MM.1S (cell line): ENCODE data around the gene ALS2.
A peak's percentile ranks its signal among the peaks of the same experiment; 100 is the strongest.

Experiments
- DNase-seq: peaks from one replicate; pipeline ENCODE4 v3.0.0-alpha.2; 2015
- H2AFZ ChIP-seq: fragments of 300-600 bp; sonication (generic); 2 replicates; pipeline ENCODE4 v1.6.0; 2016; ENCODE audit warnings: antibody characterized with exemption, low read length
- H3F3A ChIP-seq: fragments of 300-600 bp; sonication (generic); 2 replicates; pipeline ENCODE4 v1.6.1; 2016; ENCODE audit warnings: mild to moderate bottlenecking, antibody characterized with exemption, low read length, moderate library complexity, mixed read lengths; ENCODE audit not compliant: insufficient read depth
- H3K27ac ChIP-seq: fragments of 300-600 bp; sonication (generic); 2 replicates; pipeline ENCODE4 v1.5.1; 2016; ENCODE audit warnings: mild to moderate bottlenecking, low read length
- H3K27me3 ChIP-seq: fragments of 300-600 bp; sonication (generic); replicated peaks from 2 replicates; pipeline ENCODE4 v1.6.0; 2016; ENCODE audit warnings: low read length; ENCODE audit not compliant: insufficient read depth
- H3K36me3 ChIP-seq: fragments of 300-600 bp; sonication (generic); replicated peaks from 2 replicates; pipeline ENCODE4 v1.6.1; 2016; ENCODE audit warnings: mild to moderate bottlenecking, low read length, mixed read lengths; ENCODE audit not compliant: insufficient read depth
- H3K4me1 ChIP-seq: fragments of 300-600 bp; sonication (generic); 2 replicates; pipeline ENCODE4 v1.6.1; 2016; ENCODE audit warnings: low read length, mixed read lengths
- H3K4me2 ChIP-seq: fragments of 300-600 bp; sonication (generic); 2 replicates; pipeline ENCODE4 v1.6.0; 2016; ENCODE audit warnings: low read depth, low read length
- H3K4me3 ChIP-seq: fragments of 300-600 bp; sonication (generic); 2 replicates; pipeline ENCODE4 v1.5.1; 2016; ENCODE audit warnings: low read length, mixed read lengths
- H3K79me2 ChIP-seq: fragments of 300-600 bp; sonication (generic); 2 replicates; pipeline ENCODE4 v1.6.1; 2016; ENCODE audit warnings: mixed run types, low read length, mixed read lengths
- H3K9ac ChIP-seq: fragments of 300-600 bp; sonication (generic); 2 replicates; pipeline ENCODE4 v1.6.1; 2016; ENCODE audit warnings: low read length, mixed read lengths
- H3K9me2 ChIP-seq: fragments of 300-600 bp; sonication (generic); replicated peaks from 2 replicates; pipeline ENCODE4 v1.6.1; 2016; ENCODE audit warnings: mild to moderate bottlenecking, low read length, mixed read lengths; ENCODE audit not compliant: insufficient read depth
- H3K9me3 ChIP-seq: fragments of 300-600 bp; sonication (generic); replicated peaks from 2 replicates; pipeline ENCODE4 v1.6.1; 2016; ENCODE audit warnings: mild to moderate bottlenecking, low read length, mixed read lengths; ENCODE audit not compliant: insufficient read depth
- H4K20me1 ChIP-seq: fragments of 300-600 bp; sonication (generic); 2 replicates; pipeline ENCODE4 v1.6.1; 2016; ENCODE audit warnings: mild to moderate bottlenecking, low read length, moderate library complexity, mixed read lengths; ENCODE audit not compliant: insufficient read depth
- EZH2 ChIP-seq: fragments of 300-600 bp; sonication (generic); optimal IDR thresholded peaks from 2 replicates; pipeline ENCODE3; 2017; ENCODE audit warnings: low read depth, mild to moderate bottlenecking, antibody characterized with exemption, low read length, mixed read lengths
- EZH2phosphoT487 ChIP-seq: fragments of 300-600 bp; sonication (generic); IDR thresholded peaks from 2 replicates; pipeline ENCODE4 v1.6.1; 2018; ENCODE audit warnings: antibody characterized with exemption, low read length
- TF ChIP-seq, protein P1 (sequence below): fragments of 300-600 bp; sonication (generic); IDR thresholded peaks from 2 replicates; pipeline ENCODE4 v1.5.1; 2016; ENCODE audit warnings: antibody characterized with exemption, low read length, mixed read lengths

Gene ALS2

DNA sequence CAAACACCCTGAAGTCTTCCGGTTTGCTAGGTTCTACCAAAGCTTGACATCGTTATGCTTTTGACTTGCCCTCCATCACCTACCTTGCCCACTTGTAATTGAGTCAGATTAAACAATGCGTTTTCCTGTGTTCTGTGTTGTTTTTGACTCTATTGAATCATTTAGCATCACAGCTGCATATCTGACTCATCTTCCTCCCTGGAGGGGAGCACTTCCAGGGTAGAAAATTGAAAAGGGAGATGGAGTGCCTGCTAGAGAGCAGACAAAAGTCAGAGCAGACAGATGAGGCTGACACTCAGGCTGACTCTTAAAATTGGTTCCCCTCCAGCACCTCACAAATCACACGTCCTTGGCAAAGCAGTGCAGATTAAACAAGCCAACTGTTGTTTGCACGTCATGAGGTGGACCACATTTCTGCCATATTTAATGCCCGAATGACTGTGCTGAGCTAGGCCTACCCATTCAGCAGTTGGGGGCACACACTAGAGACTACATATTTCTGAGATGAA, 84.5 kb downstream of the ALS2 start:
- Histone ChIP-seq H4K20me1 (no peaks in the 10 kb centered on the region), H2AFZ (no peak overlapping the region), H3K27me3 (no peaks in the 10 kb centered on the region), H3K9me2 (no peaks in the 10 kb centered on the region), H3K9me3 (no peaks in the 10 kb centered on the region), H3K4me1 (no peaks in the 10 kb centered on the region), H3K4me3 (no peak overlapping the region), H3K36me3 (no peaks in the 10 kb centered on the region), H3F3A (no peaks in the 10 kb centered on the region), H3K9ac (no peak overlapping the region), H3K27ac (no peak overlapping the region), H3K79me2 (no peaks in the 10 kb centered on the region), H3K4me2 (no peak overlapping the region)
- no peak for TF ChIP-seq EZH2phosphoT487
- no peak for TF ChIP-seq EZH2
- TF ChIP-seq, protein P1, sequence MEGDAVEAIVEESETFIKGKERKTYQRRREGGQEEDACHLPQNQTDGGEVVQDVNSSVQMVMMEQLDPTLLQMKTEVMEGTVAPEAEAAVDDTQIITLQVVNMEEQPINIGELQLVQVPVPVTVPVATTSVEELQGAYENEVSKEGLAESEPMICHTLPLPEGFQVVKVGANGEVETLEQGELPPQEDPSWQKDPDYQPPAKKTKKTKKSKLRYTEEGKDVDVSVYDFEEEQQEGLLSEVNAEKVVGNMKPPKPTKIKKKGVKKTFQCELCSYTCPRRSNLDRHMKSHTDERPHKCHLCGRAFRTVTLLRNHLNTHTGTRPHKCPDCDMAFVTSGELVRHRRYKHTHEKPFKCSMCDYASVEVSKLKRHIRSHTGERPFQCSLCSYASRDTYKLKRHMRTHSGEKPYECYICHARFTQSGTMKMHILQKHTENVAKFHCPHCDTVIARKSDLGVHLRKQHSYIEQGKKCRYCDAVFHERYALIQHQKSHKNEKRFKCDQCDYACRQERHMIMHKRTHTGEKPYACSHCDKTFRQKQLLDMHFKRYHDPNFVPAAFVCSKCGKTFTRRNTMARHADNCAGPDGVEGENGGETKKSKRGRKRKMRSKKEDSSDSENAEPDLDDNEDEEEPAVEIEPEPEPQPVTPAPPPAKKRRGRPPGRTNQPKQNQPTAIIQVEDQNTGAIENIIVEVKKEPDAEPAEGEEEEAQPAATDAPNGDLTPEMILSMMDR = no peak
- DNase-seq = no peak

DNA sequence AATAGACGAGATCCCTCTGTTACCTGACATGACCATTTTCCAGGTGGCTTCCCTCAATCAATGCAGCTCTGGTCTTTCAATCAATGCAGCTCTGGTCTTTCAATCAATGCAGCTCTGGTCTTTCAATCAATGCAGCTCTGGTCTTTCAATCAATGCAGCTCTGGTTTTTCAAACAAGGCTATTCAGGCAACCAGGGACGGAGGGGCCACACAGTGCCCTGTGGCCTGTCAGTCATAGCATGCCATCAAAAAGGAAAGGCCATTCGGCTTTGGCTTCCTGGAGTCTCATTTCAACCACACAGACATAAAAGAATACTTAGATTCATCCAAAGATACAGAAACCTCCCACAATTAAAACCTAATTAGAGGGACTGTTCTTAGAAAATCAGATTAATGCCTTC, 95.6 kb downstream of the ALS2 start:
- no peaks in the 10 kb centered on the region for H3K4me1 ChIP-seq
- H3K4me3 ChIP-seq = no peak overlapping the region
- TF ChIP-seq EZH2 (no peak), EZH2phosphoT487 (no peak)
- TF ChIP-seq, protein P1 = no peak
- no peaks in the 10 kb centered on the region for H3K27me3 ChIP-seq
- DNase-seq = no peak
- H3K9ac ChIP-seq = no peak overlapping the region
- H3F3A ChIP-seq = no peaks in the 10 kb centered on the region
- no peak overlapping the region for H2AFZ ChIP-seq
- H3K4me2 ChIP-seq = no peak overlapping the region
- H3K36me3 ChIP-seq = no peaks in the 10 kb centered on the region
- no peak overlapping the region for H3K27ac ChIP-seq
- no peaks in the 10 kb centered on the region for H3K79me2 ChIP-seq
- H3K9me3 ChIP-seq = no peaks in the 10 kb centered on the region
- no peaks in the 10 kb centered on the region for H4K20me1 ChIP-seq
- no peaks in the 10 kb centered on the region for H3K9me2 ChIP-seq

DNA sequence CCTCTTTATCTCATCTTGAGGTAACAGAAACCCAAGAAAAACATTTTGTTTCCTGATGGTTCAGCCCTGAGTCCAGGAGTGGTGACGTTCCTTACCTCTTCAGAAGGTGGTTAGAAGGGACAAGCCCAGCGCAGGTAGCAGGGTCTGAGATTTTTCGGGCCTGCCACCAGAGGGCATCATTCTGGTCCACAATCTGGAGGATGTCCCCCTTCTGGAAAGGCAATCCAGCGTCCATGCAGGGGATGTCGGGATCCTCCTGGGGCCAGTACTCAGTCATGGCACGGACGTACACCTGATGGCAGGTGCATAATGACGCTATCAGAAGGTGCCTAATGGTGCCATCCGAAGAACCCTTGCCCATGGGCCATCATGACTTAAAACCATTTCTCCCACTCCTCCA, 100.0 kb downstream of the ALS2 start:
- H3K4me2 ChIP-seq = no peak overlapping the region
- H4K20me1 ChIP-seq = no peaks in the 10 kb centered on the region
- no peaks in the 10 kb centered on the region for H3K4me1 ChIP-seq
- H3F3A ChIP-seq = no peaks in the 10 kb centered on the region
- H3K4me3 ChIP-seq = no peak overlapping the region
- H3K27me3 ChIP-seq = no peaks in the 10 kb centered on the region
- no peaks in the 10 kb centered on the region for H3K9me3 ChIP-seq
- no peak for DNase-seq
- no peaks in the 10 kb centered on the region for H3K9me2 ChIP-seq
- TF ChIP-seq EZH2phosphoT487 (no peak), EZH2 (no peak)
- TF ChIP-seq, protein P1 = peak; percentile 37
- no peaks in the 10 kb centered on the region for H3K36me3 ChIP-seq
- H3K9ac ChIP-seq = no peak overlapping the region
- H3K27ac ChIP-seq = no peak overlapping the region
- no peak overlapping the region for H2AFZ ChIP-seq
- no peaks in the 10 kb centered on the region for H3K79me2 ChIP-seq
